Testis (tissue), 3 donors: ENCODE data around the gene COL13A1. TPM values are rescaled to one million over a fixed set of nuclear protein-coding genes. Genes with fewer than 3 reads are reported as not detected.

Source experiments
- DNase-seq: peaks from one replicate; pipeline ENCODE4 v3.0.0-alpha.2; 2019
- H3K27ac ChIP-seq, 2 donors: fragments of 200-600 bp; sonication (generic); one replicate each; pipeline ENCODE4 v1.5.1; 2019
- H3K27me3 ChIP-seq: fragments of 200-600 bp; sonication (generic); one replicate; pipeline ENCODE4 v1.5.1; 2019
- H3K36me3 ChIP-seq: fragments of 200-600 bp; sonication (generic); one replicate; pipeline ENCODE4 v1.5.1; 2017; ENCODE audit warnings: low read depth; ENCODE audit errors: missing control alignments
- H3K4me1 ChIP-seq: fragments of 200-600 bp; sonication (generic); one replicate; pipeline ENCODE4 v1.5.1; 2019
- H3K4me3 ChIP-seq, 2 donors: fragments of 200-600 bp; sonication (generic); one replicate each; pipeline ENCODE4 v1.5.1; 2017 to 2019
- H3K9me3 ChIP-seq: fragments of 200-600 bp; sonication (generic); one replicate; pipeline ENCODE4 v1.5.1; 2017
- POLR2A ChIP-seq: fragments of 450-650 bp; IDR thresholded peaks from one replicate; pipeline ENCODE4 v1.6.1; 2017; ENCODE audit warnings: antibody characterized with exemption, mild to moderate bottlenecking, moderate library complexity
- WGBS, 2 donors: methylation state at CpG; one replicate each; pipeline ENCODE4 v1.1.5; 2018; 5-methylcytosine and 5-hydroxymethylcytosine counted together
- intact Hi-C: fragments of 100-400 bp; cut with DNase I; formaldehyde crosslinking; loops from one replicate; pipeline ENCODE4 v1.15.1; 2023; ENCODE audit warnings: low total_unique reads
- polyA plus RNA-seq: library from polyadenylated mRNA; stranded (reverse); fragments of 350-450 nt; fragmentation: Illumina TruSeq; extraction: RNeasy Lipid Tissue Mini Kit (QIAGEN cat#74804); gene quantifications from one replicate; pipeline ENCODE4 v1.2.3, GENCODE V29; 2014; ENCODE audit warnings: low read depth, low replicate concordance; ENCODE audit not compliant: insufficient read depth
- total RNA-seq, 2 donors: library from RNA; depleted of rRNA; stranded (reverse); fragments of >200 nt; gene quantifications; one replicate each; pipeline ENCODE4 v1.2.3, GENCODE V29; 2016
- TF ChIP-seq, protein P1 (sequence below), 3 experiments: fragments of 450-650 bp in 2 of 3; fragments of 200-600 bp in 1 of 3; sonication (generic) in 1 of 3; IDR thresholded peaks; one replicate each; pipeline ENCODE4 v1.5.1; 2016 to 2019; ENCODE audit warnings: antibody characterized with exemption in 3 of 3, mild to moderate bottlenecking in 2 of 3, moderate library complexity in 1 of 3

COL13A1 gene
- total and polyA plus RNA-seq, 3 donors from 2014 or later = 0.94 to 2.5 (median 1.5) TPM

DNA sequence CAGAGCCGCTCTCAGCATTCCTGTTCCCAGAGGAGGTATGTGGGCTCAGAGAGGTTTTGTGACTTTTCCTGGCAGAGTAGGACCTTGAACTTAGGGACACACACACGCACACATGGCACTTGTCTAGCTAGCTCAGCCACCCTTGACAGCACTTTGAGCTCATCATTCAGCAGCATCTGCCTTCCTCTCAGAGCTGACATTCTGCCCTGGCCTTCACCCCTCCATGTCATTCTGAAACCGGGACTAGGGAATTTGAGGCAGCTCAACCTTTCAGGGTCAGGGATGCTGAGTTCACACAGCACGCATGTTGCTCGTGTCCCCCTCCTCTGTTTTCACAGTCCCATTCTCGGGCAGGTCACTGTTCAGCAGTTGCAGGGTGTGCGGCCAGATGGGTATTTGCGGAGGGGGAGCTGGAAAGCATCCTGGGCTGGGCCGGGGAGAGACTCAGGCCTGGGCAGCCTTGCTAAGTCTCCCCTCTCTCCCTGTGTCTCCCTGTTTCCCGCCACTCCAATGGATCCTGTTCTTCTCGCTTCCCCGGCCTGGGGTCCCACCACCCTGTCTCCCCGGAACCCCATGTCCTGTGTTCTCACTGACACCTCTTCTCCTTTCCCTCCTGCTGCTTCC, 78.0 kb downstream of the COL13A1 start:
- TF ChIP-seq POLR2A = no peak
- TF ChIP-seq, protein P1, sequence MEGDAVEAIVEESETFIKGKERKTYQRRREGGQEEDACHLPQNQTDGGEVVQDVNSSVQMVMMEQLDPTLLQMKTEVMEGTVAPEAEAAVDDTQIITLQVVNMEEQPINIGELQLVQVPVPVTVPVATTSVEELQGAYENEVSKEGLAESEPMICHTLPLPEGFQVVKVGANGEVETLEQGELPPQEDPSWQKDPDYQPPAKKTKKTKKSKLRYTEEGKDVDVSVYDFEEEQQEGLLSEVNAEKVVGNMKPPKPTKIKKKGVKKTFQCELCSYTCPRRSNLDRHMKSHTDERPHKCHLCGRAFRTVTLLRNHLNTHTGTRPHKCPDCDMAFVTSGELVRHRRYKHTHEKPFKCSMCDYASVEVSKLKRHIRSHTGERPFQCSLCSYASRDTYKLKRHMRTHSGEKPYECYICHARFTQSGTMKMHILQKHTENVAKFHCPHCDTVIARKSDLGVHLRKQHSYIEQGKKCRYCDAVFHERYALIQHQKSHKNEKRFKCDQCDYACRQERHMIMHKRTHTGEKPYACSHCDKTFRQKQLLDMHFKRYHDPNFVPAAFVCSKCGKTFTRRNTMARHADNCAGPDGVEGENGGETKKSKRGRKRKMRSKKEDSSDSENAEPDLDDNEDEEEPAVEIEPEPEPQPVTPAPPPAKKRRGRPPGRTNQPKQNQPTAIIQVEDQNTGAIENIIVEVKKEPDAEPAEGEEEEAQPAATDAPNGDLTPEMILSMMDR (IDR thresholded peaks at IDR 0.05) = no peak
- H3K36me3 ChIP-seq = no peaks in the 10 kb centered on the region
- H3K27ac ChIP-seq = no peak overlapping the region
- DNase-seq = no peak
- intact Hi-C loops = no loop called here
- H3K4me1 ChIP-seq = peaks cover 6% of the 10 kb centered on the region
- H3K27me3 ChIP-seq = no peaks in the 10 kb centered on the region
- H3K4me3 ChIP-seq = no peak overlapping the region
- H3K9me3 ChIP-seq = no peaks in the 10 kb centered on the region
- 76 to 78% methylated on average over 13 of the region's 13 CpGs for WGBS, 2 donors

DNA sequence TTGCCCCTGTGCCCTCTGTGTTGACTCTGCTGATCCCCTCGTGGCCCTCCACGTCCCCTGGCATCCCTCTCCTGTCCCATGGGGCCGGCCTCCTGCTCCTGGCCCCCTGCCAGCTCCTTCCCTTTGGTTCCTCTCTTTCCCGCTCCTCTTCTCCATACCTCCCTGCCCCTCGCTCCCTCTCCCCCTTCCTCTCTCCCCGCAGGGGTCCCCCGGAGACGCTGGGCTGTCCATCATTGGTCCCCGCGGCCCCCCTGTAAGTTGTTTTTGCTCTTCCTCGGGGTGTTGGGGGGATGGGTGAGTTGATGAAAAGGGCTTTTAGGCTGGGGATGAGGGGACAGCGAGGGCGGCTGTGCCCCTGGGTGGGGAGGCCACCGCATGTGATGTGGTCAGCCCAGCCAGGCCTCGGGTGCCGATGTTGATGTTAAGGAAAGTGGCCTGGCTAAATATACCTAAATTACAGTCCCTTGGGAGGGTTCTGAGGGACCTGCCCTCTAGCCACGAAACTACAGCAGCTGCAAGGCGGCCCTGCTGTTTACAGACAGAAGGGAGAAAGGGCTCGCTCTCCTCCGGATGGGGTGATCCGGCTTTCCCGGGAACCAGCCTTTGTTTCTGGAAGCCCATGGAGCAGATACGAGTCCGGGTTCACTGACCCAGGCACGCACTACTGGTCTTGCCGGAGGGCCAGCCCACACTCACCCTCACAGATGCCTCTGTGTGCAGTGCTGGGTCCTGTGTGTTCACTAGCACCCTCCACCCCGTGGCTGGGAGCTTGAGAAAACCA, 78.8 kb downstream of the COL13A1 start:
- DNase-seq = no peak
- intact Hi-C loops = no loop called here
- WGBS, 2 donors = 70 to 75% methylated on average over 27 of the region's 27 CpGs
- no peaks in the 10 kb centered on the region for H3K27me3 ChIP-seq
- no peaks in the 10 kb centered on the region for H3K36me3 ChIP-seq
- H3K27ac ChIP-seq = no peak overlapping the region
- H3K4me3 ChIP-seq = no peak overlapping the region
- TF ChIP-seq, protein P1 (IDR thresholded peaks at IDR 0.05) = no peak
- no peak for TF ChIP-seq POLR2A
- H3K9me3 ChIP-seq = no peaks in the 10 kb centered on the region
- H3K4me1 ChIP-seq = peaks cover 6% of the 10 kb centered on the region

DNA sequence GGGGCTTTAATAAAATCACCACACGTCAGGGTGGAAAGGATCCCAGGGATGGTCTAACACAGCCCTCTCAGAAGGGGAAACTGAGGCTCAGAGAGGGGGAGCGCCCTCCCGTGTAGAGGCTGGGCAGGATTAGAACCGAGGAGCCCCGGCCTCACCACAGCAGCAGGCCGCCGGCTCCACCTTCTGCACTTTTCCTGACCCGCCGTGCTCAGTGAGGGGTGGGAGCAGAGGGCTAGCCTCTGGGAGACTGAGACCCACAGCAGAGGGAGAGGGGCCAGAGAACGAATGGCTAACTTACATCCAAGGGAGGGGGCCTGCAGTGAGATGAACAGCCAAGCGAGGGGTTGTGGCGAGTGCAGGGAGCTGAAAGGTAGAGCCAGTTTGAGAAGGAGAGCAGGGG, 79.5 kb downstream of the COL13A1 start:
- Histone ChIP-seq H3K4me1 (peaks cover 6% of the 10 kb centered on the region), H3K4me3 (no peak overlapping the region), H3K9me3 (no peaks in the 10 kb centered on the region), H3K27me3 (no peaks in the 10 kb centered on the region), H3K27ac (no peak overlapping the region), H3K36me3 (no peaks in the 10 kb centered on the region)
- intact Hi-C loops = no loop called here
- TF ChIP-seq, protein P1 (IDR thresholded peaks at IDR 0.05) = no peak
- no peak for TF ChIP-seq POLR2A
- DNase-seq = no peak
- 83 to 94% methylated on average over 12 of the region's 12 CpGs for WGBS, 2 donors

DNA sequence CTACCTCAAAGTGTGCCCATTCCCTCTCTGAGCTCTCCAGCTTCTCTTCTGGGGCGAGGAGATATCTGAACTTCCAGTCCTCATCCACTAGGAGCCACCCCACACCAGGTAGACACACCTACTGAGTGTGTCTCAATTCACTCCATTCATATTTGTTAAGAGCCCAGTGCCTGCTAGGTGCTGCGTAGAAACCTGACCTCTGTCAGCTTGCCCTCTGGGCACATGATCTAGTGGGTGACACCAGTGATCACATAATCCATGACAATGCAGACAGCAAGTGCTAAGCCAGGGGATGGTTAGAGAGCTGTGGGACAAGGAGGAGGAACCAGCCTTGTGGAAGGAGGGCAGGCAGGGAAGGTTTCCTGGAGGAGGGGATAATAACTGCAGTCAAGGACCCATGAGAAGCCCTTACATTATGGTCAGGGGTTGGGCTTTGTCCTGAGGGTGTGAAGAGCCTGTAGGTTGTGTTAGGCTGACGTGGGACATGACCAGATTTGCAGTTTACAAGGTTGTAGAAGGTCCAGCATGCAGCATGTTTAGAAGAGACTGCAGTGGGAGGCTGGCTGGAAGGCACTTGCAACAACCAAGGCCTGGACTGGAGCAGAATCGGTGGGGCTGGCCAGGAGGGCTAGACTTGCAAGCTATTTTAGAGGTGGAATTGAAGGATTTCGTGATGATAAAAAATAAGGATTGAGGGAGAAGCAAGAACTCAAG, 81.8 kb downstream of the COL13A1 start:
- 91 to 93% methylated on average over 5 of the region's 5 CpGs for WGBS, 2 donors
- Histone ChIP-seq H3K27me3 (no peaks in the 10 kb centered on the region), H3K4me1 (peaks cover 6% of the 10 kb centered on the region), H3K36me3 (no peaks in the 10 kb centered on the region), H3K27ac (no peak overlapping the region), H3K4me3 (no peak overlapping the region), H3K9me3 (no peaks in the 10 kb centered on the region)
- no peak for DNase-seq
- intact Hi-C loops = no loop called here
- no peak for TF ChIP-seq POLR2A
- TF ChIP-seq, protein P1 (IDR thresholded peaks at IDR 0.05) = no peak
